ENCODE data around the gene MIER1. TPM values are rescaled to one million over a fixed set of nuclear protein-coding genes. Genes with fewer than 3 reads are reported as not detected.

Gene MIER1
- total and polyA plus RNA-seq, 12 donors = 5.8 to 22.4 (median 19.9) TPM

DNA sequence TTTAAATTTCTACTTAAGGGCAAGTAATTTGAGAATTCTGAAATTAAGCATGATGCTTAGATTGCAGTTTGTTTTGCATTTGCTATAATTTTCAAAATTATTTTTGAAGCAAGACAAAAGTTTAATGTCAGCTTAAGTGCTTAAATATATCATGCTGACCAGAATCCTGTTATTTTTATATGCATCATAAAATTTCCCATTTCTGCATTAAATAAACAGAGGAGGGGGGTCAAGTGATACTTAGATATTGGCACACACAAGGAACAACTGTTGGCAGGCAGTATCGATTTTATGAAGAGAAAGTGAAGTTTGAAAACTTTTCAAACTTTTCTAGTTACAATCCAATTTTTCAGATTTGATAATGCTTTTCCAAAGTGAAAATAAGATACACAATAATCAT is 61.0 kb downstream of the MIER1 start:
- Histone ChIP-seq H3K27ac (no peak overlapping the region), H3K4me1 (peaks cover 0 to 17% (median 4%) of the 10 kb centered on the region in 9 donors), H3K27me3 (no peaks in the 10 kb centered on the region), H3K4me3 (no peak overlapping the region), H3K36me3 (peaks cover 0 to 98% (median 41%) of the 10 kb centered on the region in 9 donors), H3K9me3 (no peaks in the 10 kb centered on the region)
- 56 to 78% methylated on average over 1 of the region's 1 CpG for WGBS, 2 donors
- no peak for ATAC-seq
- TF ChIP-seq, protein P1, sequence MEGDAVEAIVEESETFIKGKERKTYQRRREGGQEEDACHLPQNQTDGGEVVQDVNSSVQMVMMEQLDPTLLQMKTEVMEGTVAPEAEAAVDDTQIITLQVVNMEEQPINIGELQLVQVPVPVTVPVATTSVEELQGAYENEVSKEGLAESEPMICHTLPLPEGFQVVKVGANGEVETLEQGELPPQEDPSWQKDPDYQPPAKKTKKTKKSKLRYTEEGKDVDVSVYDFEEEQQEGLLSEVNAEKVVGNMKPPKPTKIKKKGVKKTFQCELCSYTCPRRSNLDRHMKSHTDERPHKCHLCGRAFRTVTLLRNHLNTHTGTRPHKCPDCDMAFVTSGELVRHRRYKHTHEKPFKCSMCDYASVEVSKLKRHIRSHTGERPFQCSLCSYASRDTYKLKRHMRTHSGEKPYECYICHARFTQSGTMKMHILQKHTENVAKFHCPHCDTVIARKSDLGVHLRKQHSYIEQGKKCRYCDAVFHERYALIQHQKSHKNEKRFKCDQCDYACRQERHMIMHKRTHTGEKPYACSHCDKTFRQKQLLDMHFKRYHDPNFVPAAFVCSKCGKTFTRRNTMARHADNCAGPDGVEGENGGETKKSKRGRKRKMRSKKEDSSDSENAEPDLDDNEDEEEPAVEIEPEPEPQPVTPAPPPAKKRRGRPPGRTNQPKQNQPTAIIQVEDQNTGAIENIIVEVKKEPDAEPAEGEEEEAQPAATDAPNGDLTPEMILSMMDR (IDR thresholded peaks at IDR 0.05) = no peak
- intact Hi-C loops (cut with DNase I) = loop anchor here in 1 of 10 donors (10.0 kb wide), 1 partner anchor 221 kb away; no protein-coding TSS in a partner anchor
- DNase-seq = no peak

DNA sequence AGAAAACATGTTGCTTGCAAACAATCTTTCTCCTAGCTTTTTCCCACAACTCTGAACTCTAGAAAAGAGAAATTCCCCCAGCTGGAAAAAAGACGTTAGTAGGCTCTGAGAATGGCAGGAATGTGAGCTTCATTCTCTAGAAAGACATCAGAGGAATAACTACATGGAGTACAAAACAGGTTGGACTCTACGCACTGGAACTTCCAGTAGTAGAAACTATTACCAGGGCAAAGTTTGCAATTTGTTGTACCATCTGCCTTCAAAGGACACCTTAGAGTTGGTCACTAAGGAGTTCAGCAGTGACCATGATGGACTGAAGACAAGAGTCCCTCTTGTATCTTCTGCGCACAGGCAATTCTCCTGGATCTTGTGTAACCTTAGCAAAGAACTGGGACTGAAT is 68.3 kb downstream of the MIER1 start:
- TF ChIP-seq, protein P1 (IDR thresholded peaks at IDR 0.05) = no peak
- Histone ChIP-seq H3K4me1 (peaks cover 0 to 4% (median 0%) of the 10 kb centered on the region in 9 donors), H3K36me3 (peaks cover 0 to 58% (median 12%) of the 10 kb centered on the region in 9 donors), H3K4me3 (no peak overlapping the region), H3K27me3 (no peaks in the 10 kb centered on the region), H3K9me3 (no peaks in the 10 kb centered on the region), H3K27ac (no peak overlapping the region)
- no peak for DNase-seq
- WGBS, 2 donors = 89 to 97% methylated on average over 3 of the region's 3 CpGs
- no peak for ATAC-seq
- intact Hi-C loops (cut with DNase I) = no loop called here

DNA sequence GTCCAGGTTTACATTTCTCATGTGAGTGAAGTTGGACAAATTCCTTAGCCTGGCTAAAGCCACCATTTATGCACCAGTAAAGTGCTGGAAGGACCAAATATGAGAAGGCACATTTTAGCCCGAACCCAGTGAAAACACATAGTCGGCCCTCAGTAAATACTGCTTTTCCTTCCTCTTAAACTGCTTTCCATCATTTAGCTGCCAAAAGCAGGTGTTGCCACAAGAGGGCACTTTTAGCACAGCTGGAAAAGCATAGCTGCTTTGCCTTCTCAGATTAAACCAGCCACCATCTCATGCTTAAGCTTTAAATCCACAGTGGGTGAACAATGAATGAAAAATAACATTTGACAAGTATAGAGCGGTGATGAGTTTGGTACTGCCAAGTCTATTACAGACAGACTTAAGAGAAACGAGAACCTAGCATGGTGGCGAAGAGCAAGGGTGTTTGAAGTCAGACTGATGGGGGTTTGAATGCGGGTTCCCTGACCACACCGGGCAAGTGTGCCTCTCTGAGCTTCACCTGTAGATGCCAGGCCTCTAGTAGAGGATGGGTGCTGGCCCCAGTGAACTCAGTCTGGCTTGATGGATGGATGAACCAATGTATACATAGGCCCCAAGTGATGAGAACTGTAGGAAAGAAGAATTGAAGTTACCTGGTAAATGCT is 71.4 kb downstream of the MIER1 start:
- H3K36me3 ChIP-seq = peaks cover 0 to 49% (median 0%) of the 10 kb centered on the region in 9 donors
- peak in 1 of 2 donors; percentile 66 for DNase-seq
- H3K27ac ChIP-seq = no peak overlapping the region
- peak; percentile 39 to 77 (median 70) for ATAC-seq
- intact Hi-C loops (cut with DNase I) = loop anchor here in 9 of 10 donors (1.0 to 5.0 kb wide), 4 partner anchors 151 to 211 kb away; no protein-coding TSS in a partner anchor
- H3K4me1 ChIP-seq = peaks cover 0 to 7% (median 2%) of the 10 kb centered on the region in 9 donors
- no peaks in the 10 kb centered on the region for H3K9me3 ChIP-seq
- TF ChIP-seq, protein P1 (IDR thresholded peaks at IDR 0.05) = peak in 8 of 9 donors; percentile 34 to 83 (median 76)
- 71 to 73% methylated on average over 7 of the region's 7 CpGs for WGBS, 2 donors
- no peaks in the 10 kb centered on the region for H3K27me3 ChIP-seq
- H3K4me3 ChIP-seq = no peak overlapping the region

DNA sequence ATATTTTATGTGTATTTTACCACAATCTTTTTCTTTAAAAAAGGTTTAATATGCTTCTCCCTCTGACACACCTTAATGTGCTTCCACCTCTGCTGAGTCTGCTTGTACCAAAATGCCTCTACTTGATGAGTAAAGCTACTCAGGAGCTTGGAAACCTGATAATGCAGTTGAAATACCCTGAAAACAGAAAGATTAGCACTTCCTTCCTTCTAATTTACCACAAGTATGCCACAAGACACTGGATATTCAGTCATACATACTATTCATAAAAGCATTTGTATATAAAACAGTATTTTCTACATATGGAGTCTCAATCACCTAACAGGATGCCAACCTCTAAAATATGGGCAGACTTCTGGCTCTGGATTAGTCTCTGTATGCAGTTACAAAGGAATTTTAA is 74.2 kb downstream of the MIER1 start:
- Histone ChIP-seq H3K9me3 (no peaks in the 10 kb centered on the region), H3K36me3 (peaks cover 0 to 56% (median 10%) of the 10 kb centered on the region in 9 donors), H3K4me3 (no peak overlapping the region), H3K27me3 (no peaks in the 10 kb centered on the region), H3K27ac (no peak overlapping the region), H3K4me1 (peaks cover 2 to 24% (median 15%) of the 10 kb centered on the region in 9 donors)
- ATAC-seq (no peak), DNase-seq (no peak)
- TF ChIP-seq, protein P1 (IDR thresholded peaks at IDR 0.05) = no peak
- intact Hi-C loops (cut with DNase I) = loop anchor here in 3 of 10 donors (5.0 kb wide), 2 partner anchors 148 to 208 kb away; no protein-coding TSS in a partner anchor

Measured in heart right ventricle (tissue), 16 donors.